ENCODE data around the gene NTN1.

DNA sequence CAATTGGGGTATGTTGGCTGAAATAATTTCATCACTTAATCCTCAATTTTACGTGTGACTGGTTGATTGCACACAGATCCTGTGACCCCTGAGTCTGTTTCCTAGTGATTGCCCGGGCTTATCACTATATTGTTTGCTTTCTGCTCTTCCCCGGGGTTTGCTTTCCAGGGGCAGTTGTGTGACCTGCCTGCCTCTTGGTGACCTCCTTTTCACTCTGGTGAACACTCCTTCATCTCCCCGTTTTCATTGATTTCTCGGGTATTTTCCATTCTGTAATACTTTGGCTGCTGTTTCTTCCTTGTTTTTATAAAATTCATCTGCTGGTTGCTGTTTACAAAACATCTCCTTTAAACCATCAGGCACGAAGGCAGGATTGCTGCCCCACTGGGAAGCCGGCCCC is 36.0 kb downstream of the NTN1 start:
- TF ChIP-seq CTCF (conservative IDR thresholded peaks at IDR 0.05) (no peak), EZH2 (IDR thresholded peaks at IDR 0.05; ENCODE audit: low read depth) (no peak)

Measured in PC-9 (cell line).